Endodermal cell (in vitro differentiated cells): Measurements from ENCODE around the gene TMEM255B. TPM values are rescaled to one million over a fixed set of nuclear protein-coding genes. Genes with fewer than 3 reads are reported as not detected.
"Not testable (repeated sequence)": the region's sequence is repeated elsewhere in the genome, so short reads cannot be mapped to it uniquely, and the experiment has no call there.

Experiments used
- DNase-seq: peaks from one replicate; pipeline ENCODE4 v3.0.0-alpha.2; 2017
- H3K27ac ChIP-seq: 2 replicates; pipeline ENCODE4 v1.5.1; 2013; ENCODE audit warnings: mild to moderate bottlenecking, low read depth, low read length, moderate library complexity
- H3K27me3 ChIP-seq: 2 replicates; pipeline ENCODE4 v1.6.1; 2013; ENCODE audit warnings: mild to moderate bottlenecking, low read length, moderate library complexity; ENCODE audit not compliant: insufficient read depth, control insufficient read depth, poor library complexity, severe bottlenecking
- H3K36me3 ChIP-seq: 2 replicates; pipeline ENCODE4 v1.7.0; 2013; ENCODE audit warnings: mild to moderate bottlenecking, low read length, moderate library complexity; ENCODE audit not compliant: control insufficient read depth, insufficient read depth
- H3K4me1 ChIP-seq: one replicate; pipeline ENCODE4 v1.7.0; 2013; ENCODE audit warnings: low read length; ENCODE audit not compliant: control insufficient read depth, insufficient read depth
- H3K4me3 ChIP-seq: 2 replicates; pipeline ENCODE4 v1.5.1; 2013; ENCODE audit warnings: mild to moderate bottlenecking, low read length, moderate library complexity
- H3K9ac ChIP-seq: 2 replicates; pipeline ENCODE4 v1.6.1; 2013; ENCODE audit warnings: mild to moderate bottlenecking, low read length, moderate library complexity; ENCODE audit not compliant: poor library complexity, severe bottlenecking; ENCODE audit errors: extremely low read depth
- H3K9me3 ChIP-seq: 2 replicates; pipeline ENCODE4 v1.6.1; 2013; ENCODE audit warnings: mild to moderate bottlenecking, low read length, moderate library complexity; ENCODE audit not compliant: control insufficient read depth
- H3K27ac Mint-ChIP-seq: 2 replicates; pipeline ENCODE4 v1.8.0; 2020; ENCODE audit warnings: mixed read lengths
- H3K27me3 Mint-ChIP-seq: 2 replicates; pipeline ENCODE4 v1.8.0; 2021; ENCODE audit warnings: mild to moderate bottlenecking, mixed read lengths; ENCODE audit not compliant: insufficient read depth
- H3K36me3 Mint-ChIP-seq: 2 replicates; pipeline ENCODE4 v1.8.0; 2020; ENCODE audit warnings: low read depth, mixed read lengths
- H3K4me1 Mint-ChIP-seq: 2 replicates; pipeline ENCODE4 v1.8.0; 2020; ENCODE audit warnings: mixed read lengths
- H3K4me3 Mint-ChIP-seq: 2 replicates; pipeline ENCODE4 v1.8.0; 2020; ENCODE audit warnings: mild to moderate bottlenecking, moderate library complexity, mixed read lengths
- H3K9me3 Mint-ChIP-seq: 2 replicates; pipeline ENCODE4 v1.8.0; 2020; ENCODE audit warnings: mild to moderate bottlenecking, mixed read lengths
- WGBS, 2 experiments: methylation state at CpG; one replicate each; pipeline versions ENCODE4 v1.1.5 to v1.1.7; 2013; ENCODE audit warnings: missing lambda C conversion rate in 2 of 2, mixed read lengths in 1 of 2; ENCODE audit not compliant: insufficient coverage in 1 of 2, insufficient read length in 1 of 2; 5-methylcytosine and 5-hydroxymethylcytosine counted together
- total RNA-seq, 2 donors: library from RNA; stranded (reverse); fragmentation: NEBNext Ultra II Directional in 1 of 2; extraction: Animal tissue kit (Norgen Biotek cat#: 25700) in 1 of 2; gene quantifications; 2 replicates in 1 of 2; 3 replicates in 1 of 2; pipeline ENCODE4 v1.2.1, GENCODE V29; 2021
- TF ChIP-seq, protein P1 (sequence below): fragments of 200-600 bp; sonication (generic); conservative IDR thresholded peaks from 2 replicates; pipeline ENCODE4 v1.5.0; 2021; ENCODE audit warnings: antibody characterized with exemption, mild to moderate bottlenecking

Gene TMEM255B
- total RNA-seq, 2 donors from 2014 or later, result 0.55 to 2.1 TPM

DNA sequence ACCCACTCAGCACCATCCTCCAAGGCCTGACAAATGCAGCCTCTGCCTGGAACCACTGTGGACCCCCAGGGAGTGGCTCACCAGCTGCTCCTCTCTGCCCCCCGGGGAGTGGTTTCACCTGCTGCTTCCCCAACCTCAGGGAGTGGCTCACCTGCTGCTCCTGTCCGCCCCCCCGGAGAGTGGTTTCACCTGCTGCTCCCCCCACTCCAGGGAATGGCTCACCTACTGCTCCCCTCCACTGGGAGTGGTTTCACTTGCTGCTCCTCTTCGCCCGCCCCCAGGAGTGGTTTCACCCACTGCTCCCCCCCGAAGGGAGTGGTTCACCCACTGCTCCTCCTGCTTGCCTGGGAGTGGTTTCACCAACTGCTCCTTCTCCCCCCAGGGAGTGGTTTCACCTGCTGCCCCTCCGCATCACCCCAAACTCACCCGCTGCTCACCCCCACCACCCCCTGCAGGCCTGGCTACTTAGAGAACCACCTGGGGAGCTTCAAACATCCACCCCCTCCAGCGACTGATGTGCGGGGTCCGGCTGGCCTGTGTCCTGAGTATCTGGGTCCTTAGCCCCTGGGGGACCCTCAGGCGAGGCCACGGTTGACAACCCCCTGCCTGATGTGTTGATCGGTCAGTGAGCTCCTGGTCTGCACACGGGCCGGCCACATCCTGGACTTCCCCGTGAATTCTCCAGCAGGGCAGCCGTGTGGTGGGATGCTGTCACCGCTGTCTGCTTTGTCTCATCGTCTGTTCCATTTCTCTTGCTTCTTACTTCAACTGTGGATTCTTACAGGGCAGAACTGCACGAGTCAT, 14.6 kb upstream of the TMEM255B start:
- Mint-ChIP-seq H3K4me3 (no peak overlapping the region), H3K9me3 (no peaks in the 10 kb centered on the region), H3K4me1 (no peaks in the 10 kb centered on the region), H3K27me3 (peaks cover 2% of the 10 kb centered on the region), H3K36me3 (no peaks in the 10 kb centered on the region), H3K27ac (no peak overlapping the region)
- Histone ChIP-seq H3K27ac (no peak overlapping the region), H3K4me3 (no peak overlapping the region), H3K27me3 (no peaks in the 10 kb centered on the region), H3K9ac (no peak overlapping the region), H3K9me3 (no peaks in the 10 kb centered on the region), H3K4me1 (no peaks in the 10 kb centered on the region), H3K36me3 (no peaks in the 10 kb centered on the region)
- no peak for DNase-seq
- 95% methylated on average over 10 to 21 of the region's 21 CpGs for WGBS, 2 experiments
- TF ChIP-seq, protein P1, sequence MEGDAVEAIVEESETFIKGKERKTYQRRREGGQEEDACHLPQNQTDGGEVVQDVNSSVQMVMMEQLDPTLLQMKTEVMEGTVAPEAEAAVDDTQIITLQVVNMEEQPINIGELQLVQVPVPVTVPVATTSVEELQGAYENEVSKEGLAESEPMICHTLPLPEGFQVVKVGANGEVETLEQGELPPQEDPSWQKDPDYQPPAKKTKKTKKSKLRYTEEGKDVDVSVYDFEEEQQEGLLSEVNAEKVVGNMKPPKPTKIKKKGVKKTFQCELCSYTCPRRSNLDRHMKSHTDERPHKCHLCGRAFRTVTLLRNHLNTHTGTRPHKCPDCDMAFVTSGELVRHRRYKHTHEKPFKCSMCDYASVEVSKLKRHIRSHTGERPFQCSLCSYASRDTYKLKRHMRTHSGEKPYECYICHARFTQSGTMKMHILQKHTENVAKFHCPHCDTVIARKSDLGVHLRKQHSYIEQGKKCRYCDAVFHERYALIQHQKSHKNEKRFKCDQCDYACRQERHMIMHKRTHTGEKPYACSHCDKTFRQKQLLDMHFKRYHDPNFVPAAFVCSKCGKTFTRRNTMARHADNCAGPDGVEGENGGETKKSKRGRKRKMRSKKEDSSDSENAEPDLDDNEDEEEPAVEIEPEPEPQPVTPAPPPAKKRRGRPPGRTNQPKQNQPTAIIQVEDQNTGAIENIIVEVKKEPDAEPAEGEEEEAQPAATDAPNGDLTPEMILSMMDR, result no peak

DNA sequence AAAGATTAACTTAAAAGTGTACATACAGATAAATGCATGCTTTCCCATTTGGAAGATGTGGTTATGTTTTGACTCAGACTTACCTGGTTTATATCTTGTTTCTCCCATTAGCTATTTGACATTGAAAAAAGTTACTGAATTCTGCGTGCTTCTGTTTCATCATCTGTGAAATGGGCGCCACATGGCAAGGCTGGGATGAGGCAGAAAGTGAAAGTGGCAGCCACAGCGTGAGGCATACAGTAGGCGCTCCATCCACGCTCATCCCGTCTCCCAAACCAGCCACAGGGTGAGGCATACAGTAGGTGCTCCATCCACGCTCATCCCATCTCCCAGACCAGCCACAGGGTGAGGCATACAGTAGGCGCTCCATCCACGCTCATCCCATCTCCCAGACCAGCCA, 14.0 kb upstream of the TMEM255B start:
- TF ChIP-seq, protein P1, result no peak
- Mint-ChIP-seq H3K4me3 (no peak overlapping the region), H3K36me3 (no peaks in the 10 kb centered on the region), H3K27ac (no peak overlapping the region), H3K9me3 (no peaks in the 10 kb centered on the region), H3K27me3 (peaks cover 2% of the 10 kb centered on the region), H3K4me1 (no peaks in the 10 kb centered on the region)
- WGBS, 2 experiments, result 97 to 100% methylated on average over 2 to 7 of the region's 9 CpGs
- Histone ChIP-seq H3K27me3 (no peaks in the 10 kb centered on the region), H3K4me1 (no peaks in the 10 kb centered on the region), H3K27ac (no peak overlapping the region), H3K9ac (no peak overlapping the region), H3K36me3 (no peaks in the 10 kb centered on the region), H3K9me3 (no peaks in the 10 kb centered on the region), H3K4me3 (no peak overlapping the region)
- DNase-seq, result no peak

DNA sequence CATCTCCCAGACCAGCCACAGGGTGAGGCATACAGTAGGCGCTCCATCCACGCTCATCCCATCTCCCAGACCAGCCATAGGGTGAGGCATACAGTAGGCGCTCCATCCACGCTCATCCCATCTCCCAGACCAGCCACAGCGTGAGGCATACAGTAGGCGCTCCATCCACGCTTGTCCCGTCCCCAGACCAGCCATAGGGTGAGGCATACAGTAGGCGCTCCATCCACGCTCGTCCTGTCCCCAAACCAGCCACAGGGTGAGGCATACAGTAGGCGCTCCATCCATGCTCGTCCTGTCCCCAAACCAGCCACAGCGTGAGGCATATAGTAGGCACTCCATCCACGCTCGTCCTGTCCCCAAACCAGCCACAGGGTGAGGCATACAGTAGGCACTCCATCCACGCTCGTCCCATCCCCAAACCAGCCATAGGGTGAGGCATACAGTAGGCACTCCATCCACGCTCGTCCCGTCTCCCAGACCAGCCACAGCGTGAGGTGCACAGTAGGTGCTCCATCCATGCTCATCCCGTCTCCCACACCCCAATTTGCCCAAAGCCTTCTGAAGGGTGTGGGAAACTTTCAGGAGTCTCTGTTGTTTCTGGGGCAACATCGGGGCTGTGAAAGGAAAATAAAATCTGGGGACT, 13.4 kb upstream of the TMEM255B start:
- not testable (repeated sequence) for H3K27me3 Mint-ChIP-seq, H3K9ac ChIP-seq, H3K9me3 Mint-ChIP-seq, H3K27me3 ChIP-seq, H3K27ac Mint-ChIP-seq, H3K4me3 ChIP-seq, H3K9me3 ChIP-seq, H3K4me3 Mint-ChIP-seq, H3K36me3 Mint-ChIP-seq, H3K4me1 ChIP-seq, H3K4me1 Mint-ChIP-seq, DNase-seq, H3K27ac ChIP-seq, H3K36me3 ChIP-seq
- WGBS, 2 experiments, result 91 to 92% methylated on average over 20 to 24 of the region's 24 CpGs
